Skeletal muscle satellite cell (primary cell): ENCODE data around the gene CYP2E1.
"Not testable (repeated sequence)": the region's sequence is repeated elsewhere in the genome, so short reads cannot be mapped to it uniquely, and the experiment has no call there.

ENCODE experiments used
- H3K27me3 ChIP-seq: 2 replicates; pipeline ENCODE4 v1.7.0; 2013; ENCODE audit warnings: low read length; ENCODE audit not compliant: control insufficient read depth, insufficient read depth
- H3K36me3 ChIP-seq: 2 replicates; pipeline ENCODE4 v1.7.0; 2013; ENCODE audit warnings: mild to moderate bottlenecking, control low read depth, low read length; ENCODE audit not compliant: insufficient read depth
- H3K4me1 ChIP-seq: 2 replicates; pipeline ENCODE4 v1.7.0; 2013; ENCODE audit warnings: low read length; ENCODE audit not compliant: control insufficient read depth, insufficient read depth
- H3K4me2 ChIP-seq: 2 replicates; pipeline ENCODE4 v1.7.0; 2013; ENCODE audit warnings: mild to moderate bottlenecking, low read length
- H3K4me3 ChIP-seq: 2 replicates; pipeline ENCODE4 v1.7.0; 2013; ENCODE audit warnings: low read length
- H3K9ac ChIP-seq: 2 replicates; pipeline ENCODE4 v1.7.0; 2013; ENCODE audit warnings: mild to moderate bottlenecking, low read depth, low read length, moderate library complexity
- H3K9me3 ChIP-seq: replicated peaks from 2 replicates; pipeline ENCODE4 v1.7.0; 2013; ENCODE audit warnings: mild to moderate bottlenecking, control low read depth, low read length

CYP2E1 gene

GRCh38 chr10:133557381-133557780 lies 30.2 kb downstream of the CYP2E1 start:
- H3K27me3 ChIP-seq = peaks cover 6% of the 10 kb centered on the region
- H3K4me1 ChIP-seq = no peaks in the 10 kb centered on the region
- H3K9ac ChIP-seq = no peak overlapping the region
- H3K9me3 ChIP-seq = no peaks in the 10 kb centered on the region
- no peaks in the 10 kb centered on the region for H3K36me3 ChIP-seq
- H3K4me2 ChIP-seq = no peak overlapping the region
- no peak overlapping the region for H3K4me3 ChIP-seq

DNA sequence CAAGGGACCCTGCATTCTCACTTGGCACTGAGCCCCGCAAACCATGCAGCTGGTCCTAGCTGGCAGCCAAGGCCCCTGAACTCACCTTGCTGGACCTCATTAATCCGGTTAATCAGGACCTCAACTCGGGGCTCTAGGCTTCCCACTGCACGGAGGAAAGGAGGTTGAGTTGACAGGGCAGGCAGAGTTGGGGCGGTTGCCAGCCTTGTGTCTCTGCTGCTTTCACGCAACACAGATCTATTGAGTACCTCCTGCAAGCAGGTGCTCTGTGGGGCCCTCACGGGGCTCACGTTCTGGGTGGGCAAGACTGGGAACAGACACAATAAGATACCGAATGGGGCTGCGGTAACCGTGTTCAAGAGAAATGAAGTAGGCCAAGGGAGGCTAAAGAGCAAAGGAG lies 32.1 kb downstream of the CYP2E1 start:
- H3K9ac ChIP-seq = no peak overlapping the region
- H3K4me3 ChIP-seq = no peak overlapping the region

GRCh38 chr10:133564816-133565215 lies 37.7 kb downstream of the CYP2E1 start:
- no peak overlapping the region for H3K4me3 ChIP-seq

More for the DNA sequence above, 32.1 kb downstream of the CYP2E1 start:
- H3K27me3 ChIP-seq = peaks cover 6% of the 10 kb centered on the region
- no peaks in the 10 kb centered on the region for H3K4me1 ChIP-seq
- H3K36me3 ChIP-seq = no peaks in the 10 kb centered on the region
- no peaks in the 10 kb centered on the region for H3K9me3 ChIP-seq
- H3K4me2 ChIP-seq = no peak overlapping the region

GRCh38 chr10:133565441-133566294 lies 38.5 kb downstream of the CYP2E1 start, which contains the start of gene SYCE1:
Gene SYCE1 (minus strand): TSS chr10:133565583. CDS start chr10:133565529, 54 bp downstream.
- no peak within 1 kb of the TSS for H3K4me3 ChIP-seq
- H3K4me2 ChIP-seq = no peak within 1 kb of the TSS
- H3K9ac ChIP-seq = no peak within 1 kb of the TSS
- no peaks in the 10 kb centered on the region for H3K36me3 ChIP-seq
- H3K9me3 ChIP-seq = peaks cover 4% of the 10 kb centered on the region
- H3K27me3 ChIP-seq = no peaks in the 10 kb centered on the region
- no peaks in the 10 kb centered on the region for H3K4me1 ChIP-seq

More at GRCh38 chr10:133564816-133565215, 37.7 kb downstream of the CYP2E1 start:
- Histone ChIP-seq H3K9me3 (peaks cover 4% of the 10 kb centered on the region), H3K4me2 (no peak overlapping the region), H3K27me3 (no peaks in the 10 kb centered on the region), H3K9ac (no peak overlapping the region), H3K36me3 (no peaks in the 10 kb centered on the region), H3K4me1 (no peaks in the 10 kb centered on the region)

GRCh38 chr10:133567119-133567518 lies 40.0 kb downstream of the CYP2E1 start:
- Histone ChIP-seq H3K27me3 (no peaks in the 10 kb centered on the region), H3K4me1 (no peaks in the 10 kb centered on the region), H3K4me2 (no peak overlapping the region), H3K4me3 (no peak overlapping the region), H3K9ac (no peak overlapping the region), H3K36me3 (no peaks in the 10 kb centered on the region), H3K9me3 (peaks cover 4% of the 10 kb centered on the region)

- Histone ChIP-seq H3K9ac (no peak overlapping the region), H3K4me3 (no peak overlapping the region), H3K27me3 (no peaks in the 10 kb centered on the region), H3K4me2 (no peak overlapping the region), H3K4me1 (no peaks in the 10 kb centered on the region), H3K9me3 (peaks cover 4% of the 10 kb centered on the region), H3K36me3 (no peaks in the 10 kb centered on the region)
Measured at GRCh38 chr10:133567609-133568286, 40.6 kb downstream of the CYP2E1 start.

GRCh38 chr10:133568287-133568614 lies 41.1 kb downstream of the CYP2E1 start:
- Histone ChIP-seq H3K36me3 (no peaks in the 10 kb centered on the region), H3K4me2 (no peak overlapping the region), H3K9ac (no peak overlapping the region), H3K4me1 (no peaks in the 10 kb centered on the region), H3K9me3 (peaks cover 4% of the 10 kb centered on the region), H3K4me3 (no peak overlapping the region), H3K27me3 (no peaks in the 10 kb centered on the region)

GRCh38 chr10:133568831-133569527 lies 41.8 kb downstream of the CYP2E1 start:
- not testable (repeated sequence) for H3K9ac ChIP-seq, H3K4me3 ChIP-seq, H3K27me3 ChIP-seq, H3K9me3 ChIP-seq, H3K36me3 ChIP-seq, H3K4me2 ChIP-seq, H3K4me1 ChIP-seq

GRCh38 chr10:133569801-133570200 lies 42.6 kb downstream of the CYP2E1 start:
- H3K9me3 ChIP-seq, H3K36me3 ChIP-seq, H3K9ac ChIP-seq, H3K27me3 ChIP-seq, H3K4me2 ChIP-seq, H3K4me3 ChIP-seq, H3K4me1 ChIP-seq: not testable (repeated sequence)

DNA sequence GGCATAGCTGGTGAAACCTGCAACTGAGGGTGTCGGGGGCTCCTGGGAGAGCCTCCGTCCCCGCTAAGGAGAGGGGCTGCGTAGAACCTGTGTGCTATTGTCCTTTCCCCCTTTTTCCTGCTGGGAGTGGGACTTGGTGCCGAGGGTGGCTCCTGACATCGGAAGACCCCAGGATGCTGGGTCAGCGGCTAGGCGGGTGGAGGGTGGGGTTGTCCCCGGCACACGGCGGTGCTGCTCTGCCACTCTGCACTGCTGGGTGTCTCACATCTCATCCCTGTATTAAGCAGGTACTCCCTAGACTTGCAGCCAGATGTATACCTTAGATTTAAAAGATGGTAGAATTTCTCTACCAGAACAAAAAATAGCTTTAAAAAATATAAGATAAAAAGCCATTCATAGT lies 44.9 kb downstream of the CYP2E1 start:
- not testable (repeated sequence) for H3K9me3 ChIP-seq, H3K27me3 ChIP-seq, H3K9ac ChIP-seq, H3K36me3 ChIP-seq, H3K4me1 ChIP-seq, H3K4me2 ChIP-seq, H3K4me3 ChIP-seq

- not testable (repeated sequence) for H3K4me2 ChIP-seq
Measured at GRCh38 chr10:133573460-133573859, 46.3 kb downstream of the CYP2E1 start.

More at GRCh38 chr10:133573460-133573859, 46.3 kb downstream of the CYP2E1 start:
- not testable (repeated sequence) for H3K9ac ChIP-seq, H3K27me3 ChIP-seq, H3K4me3 ChIP-seq, H3K36me3 ChIP-seq, H3K4me1 ChIP-seq, H3K9me3 ChIP-seq
